BLaER1 (cell line): ENCODE data around the gene TCF4.
A peak's percentile ranks its signal among the peaks of the same experiment; 100 is the strongest.

ENCODE experiments used
- H3K27ac ChIP-seq: shearing (Covaris generic); formaldehyde crosslinking; 2 replicates; pipeline ENCODE4 v1.8.1; 2022
- H3K27me3 ChIP-seq: shearing (Covaris generic); formaldehyde crosslinking; 2 replicates; pipeline ENCODE4 v1.8.1; 2022
- H3K36me3 ChIP-seq: shearing (Covaris generic); formaldehyde crosslinking; 2 replicates; pipeline ENCODE4 v1.8.1; 2022
- H3K4me1 ChIP-seq: shearing (Covaris generic); formaldehyde crosslinking; 2 replicates; pipeline ENCODE4 v1.8.1; 2022
- H3K4me2 ChIP-seq: shearing (Covaris generic); formaldehyde crosslinking; 2 replicates; pipeline ENCODE4 v1.8.1; 2022
- H3K4me3 ChIP-seq: shearing (Covaris generic); formaldehyde crosslinking; 2 replicates; pipeline ENCODE4 v1.8.1; 2022
- H3K9ac ChIP-seq: shearing (Covaris generic); formaldehyde crosslinking; 2 replicates; pipeline ENCODE4 v1.8.1; 2022
- H3K9me3 ChIP-seq: shearing (Covaris generic); formaldehyde crosslinking; 2 replicates; pipeline ENCODE4 v1.8.1; 2022
- H4K20me1 ChIP-seq: shearing (Covaris generic); formaldehyde crosslinking; 2 replicates; pipeline ENCODE4 v1.8.1; 2022
- Cebpa-rat ChIP-seq: shearing (Covaris generic); IDR thresholded peaks from 2 replicates; pipeline ENCODE4 v1.8.1; 2022

TCF4 gene

DNA sequence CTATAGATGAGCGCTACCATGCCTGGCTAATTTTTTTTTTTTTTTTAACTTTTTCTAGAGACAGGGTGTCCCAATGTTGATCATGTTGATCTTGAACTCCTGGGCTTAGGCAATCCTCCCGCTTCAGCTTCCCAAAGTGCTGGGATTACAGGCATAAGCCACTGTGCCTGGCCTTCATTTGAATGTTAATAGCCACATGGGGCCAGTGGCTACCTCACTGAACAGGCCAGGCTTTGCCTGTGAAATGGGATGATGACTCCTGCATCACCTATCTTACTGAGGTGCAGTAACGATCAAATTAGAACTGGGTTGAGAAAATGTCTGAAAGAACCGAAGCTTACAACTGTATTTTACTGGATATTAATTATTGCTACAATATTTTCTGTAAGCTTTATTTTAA is 278.7 kb downstream of the TCF4 start:
- Histone ChIP-seq H3K27ac (no peak overlapping the region), H3K27me3 (no peaks in the 10 kb centered on the region), H3K4me3 (no peak overlapping the region), H3K36me3 (peaks cover 49% of the 10 kb centered on the region), H3K4me2 (no peak overlapping the region), H3K9ac (no peak overlapping the region), H3K9me3 (no peaks in the 10 kb centered on the region), H3K4me1 (peaks cover 51% of the 10 kb centered on the region), H4K20me1 (peaks cover 100% of the 10 kb centered on the region)
- TF ChIP-seq Cebpa-rat: no peak

DNA sequence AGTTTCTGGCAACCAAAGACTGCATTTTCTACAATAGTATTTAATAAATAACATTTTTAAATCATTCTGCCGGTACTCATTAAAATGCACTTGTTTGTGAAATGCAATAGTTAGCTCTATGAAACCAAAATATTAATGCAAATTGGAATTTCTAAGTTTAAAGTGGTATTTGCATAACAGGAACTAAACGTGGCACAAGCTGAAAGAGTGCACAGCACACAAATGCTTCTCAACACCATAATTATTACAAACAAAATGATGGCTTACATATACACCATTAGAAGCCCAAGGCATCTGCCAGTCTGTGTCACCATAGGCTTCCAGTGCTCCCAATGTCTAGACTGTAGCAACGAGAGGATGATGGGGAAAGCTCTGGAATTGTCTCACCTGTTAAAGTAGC is 280.5 kb downstream of the TCF4 start:
- H3K9me3 ChIP-seq: no peaks in the 10 kb centered on the region
- no peaks in the 10 kb centered on the region for H3K27me3 ChIP-seq
- H3K4me1 ChIP-seq: peaks cover 58% of the 10 kb centered on the region
- no peak overlapping the region for H3K4me3 ChIP-seq
- no peak overlapping the region for H3K27ac ChIP-seq
- peak overlapping the region; percentile 6; the same call in 1 of the 2 replicates for H3K4me2 ChIP-seq
- H3K36me3 ChIP-seq: peaks cover 61% of the 10 kb centered on the region
- no peak overlapping the region for H3K9ac ChIP-seq
- TF ChIP-seq Cebpa-rat: no peak
- peaks cover 100% of the 10 kb centered on the region for H4K20me1 ChIP-seq

DNA sequence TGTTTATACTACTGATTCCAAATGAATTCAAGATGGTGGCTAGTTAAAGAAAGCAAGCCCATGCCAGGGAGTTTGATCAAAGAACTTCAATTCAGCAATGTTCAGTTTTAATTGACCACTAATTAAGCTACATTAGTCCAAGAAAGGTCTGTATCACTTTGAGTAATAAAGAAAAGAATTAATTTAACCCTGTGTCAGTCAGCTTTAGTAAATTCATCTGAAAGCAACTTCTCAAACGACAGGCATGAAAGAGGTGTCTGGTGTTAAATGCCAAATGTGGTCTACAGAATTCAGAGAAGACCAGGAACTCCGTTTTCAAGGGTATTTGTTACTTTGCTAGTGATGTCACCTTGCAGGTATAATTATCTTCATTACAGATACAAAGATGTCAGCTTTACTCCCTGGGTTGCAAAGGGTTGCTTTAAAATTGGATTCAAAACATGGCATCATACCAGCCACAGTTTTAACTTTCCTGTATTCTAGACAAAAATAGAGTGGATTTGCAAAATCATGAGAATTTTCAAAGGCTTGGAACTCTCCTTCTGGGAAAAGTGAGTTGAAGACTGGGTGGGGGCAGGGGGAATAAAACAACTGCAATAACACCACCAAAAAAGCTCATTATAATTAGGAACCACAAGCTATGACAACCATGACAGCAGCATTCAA is 281.5 kb downstream of the TCF4 start:
- H3K36me3 ChIP-seq: peaks cover 69% of the 10 kb centered on the region
- no peak overlapping the region for H3K9ac ChIP-seq
- no peak overlapping the region for H3K4me3 ChIP-seq
- no peaks in the 10 kb centered on the region for H3K9me3 ChIP-seq
- no peak overlapping the region for H3K27ac ChIP-seq
- no peak overlapping the region for H3K4me2 ChIP-seq
- no peaks in the 10 kb centered on the region for H3K27me3 ChIP-seq
- TF ChIP-seq Cebpa-rat: no peak
- H3K4me1 ChIP-seq: peaks cover 59% of the 10 kb centered on the region
- peaks cover 100% of the 10 kb centered on the region for H4K20me1 ChIP-seq

DNA sequence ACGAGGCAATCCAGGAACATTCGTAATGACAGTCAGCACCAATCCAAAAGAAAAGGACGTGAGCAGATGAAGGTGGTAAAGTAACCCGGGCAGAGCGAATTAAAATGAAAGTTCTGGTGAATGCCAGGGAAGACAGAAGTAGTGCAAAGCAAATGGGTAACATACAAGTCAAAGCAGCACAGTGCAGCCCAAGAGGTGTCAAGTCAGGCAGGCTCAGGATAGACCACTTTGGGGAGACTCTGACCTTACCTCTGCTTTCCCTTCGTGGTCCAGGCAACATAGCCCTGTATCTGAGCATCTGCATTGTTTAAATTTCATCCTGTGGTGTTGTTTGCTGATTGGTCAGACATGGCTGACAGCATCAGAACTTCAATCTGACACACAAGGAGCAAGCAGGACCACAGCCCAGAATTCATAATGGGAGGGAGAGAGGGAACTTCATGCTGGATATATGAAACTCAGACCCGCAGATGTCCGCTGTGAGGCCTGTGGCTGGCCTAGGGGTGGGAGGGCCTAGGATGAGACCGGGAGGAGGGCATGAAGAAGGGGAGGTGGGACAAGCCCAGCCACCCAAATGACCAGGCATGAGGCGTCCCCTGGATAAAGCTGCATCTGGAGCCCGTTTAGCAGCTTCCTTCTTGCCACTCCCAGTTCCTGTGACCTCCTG is 285.7 kb downstream of the TCF4 start:
- Histone ChIP-seq H3K27me3 (no peaks in the 10 kb centered on the region), H3K4me3 (no peak overlapping the region), H3K4me1 (peaks cover 50% of the 10 kb centered on the region), H3K9me3 (no peaks in the 10 kb centered on the region), H3K4me2 (no peak overlapping the region), H3K36me3 (peaks cover 52% of the 10 kb centered on the region), H3K27ac (no peak overlapping the region), H4K20me1 (peaks cover 100% of the 10 kb centered on the region), H3K9ac (no peak overlapping the region)
- TF ChIP-seq Cebpa-rat: no peak

DNA sequence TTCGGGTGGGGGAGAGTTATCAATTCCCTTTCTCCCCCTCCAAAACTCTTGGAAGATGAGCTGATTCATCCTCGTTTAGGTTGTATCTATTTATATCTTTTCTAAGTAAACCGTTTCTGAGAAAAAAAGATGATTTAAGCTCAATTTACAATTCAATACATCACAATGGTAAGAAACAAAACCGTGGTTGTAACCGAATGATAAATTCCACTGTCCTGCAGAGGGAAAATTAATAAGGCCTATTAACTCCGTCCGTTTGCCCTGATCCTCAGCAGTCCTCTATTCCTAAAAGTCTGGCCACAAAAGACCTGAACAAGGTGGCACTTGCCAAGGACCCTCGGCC is 286.2 kb downstream of the TCF4 start:
- H3K4me1 ChIP-seq: peaks cover 45% of the 10 kb centered on the region
- H3K9ac ChIP-seq: no peak overlapping the region
- H3K4me3 ChIP-seq: no peak overlapping the region
- TF ChIP-seq Cebpa-rat: no peak
- no peaks in the 10 kb centered on the region for H3K27me3 ChIP-seq
- H3K9me3 ChIP-seq: no peaks in the 10 kb centered on the region
- H4K20me1 ChIP-seq: peaks cover 100% of the 10 kb centered on the region
- no peak overlapping the region for H3K4me2 ChIP-seq
- H3K27ac ChIP-seq: no peak overlapping the region
- peaks cover 54% of the 10 kb centered on the region for H3K36me3 ChIP-seq

DNA sequence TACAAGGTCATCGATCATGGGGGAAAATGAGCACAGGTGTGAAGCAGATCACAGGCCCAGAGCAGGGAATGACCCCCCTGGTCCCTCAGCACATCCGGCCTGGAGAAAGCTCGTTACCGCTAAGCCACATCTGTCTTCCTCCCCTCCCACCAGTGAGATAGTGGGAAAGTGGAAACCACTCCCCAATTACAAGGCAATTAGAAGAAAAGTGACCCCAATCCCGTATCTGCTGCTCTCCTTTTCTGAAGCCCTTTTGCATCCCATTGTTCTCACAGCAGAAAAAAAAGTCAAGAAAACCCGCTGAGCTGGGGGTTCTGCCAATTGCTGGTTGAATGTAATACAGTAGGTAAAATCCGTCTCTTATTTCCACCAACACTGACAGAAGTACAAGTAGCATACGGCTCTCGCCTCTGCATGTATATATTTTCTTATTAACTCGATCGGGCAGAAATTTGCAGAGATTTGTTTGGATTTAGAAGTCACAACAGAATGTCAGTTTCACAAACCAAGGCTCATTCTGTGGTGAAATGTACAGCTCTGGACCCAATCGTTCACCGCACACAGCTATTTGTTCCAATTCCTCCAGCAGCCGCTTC is 287.0 kb downstream of the TCF4 start:
- H3K4me2 ChIP-seq: no peak overlapping the region
- H3K27ac ChIP-seq: no peak overlapping the region
- H3K9me3 ChIP-seq: no peaks in the 10 kb centered on the region
- no peaks in the 10 kb centered on the region for H3K27me3 ChIP-seq
- TF ChIP-seq Cebpa-rat: no peak
- H3K4me1 ChIP-seq: peaks cover 39% of the 10 kb centered on the region
- H3K9ac ChIP-seq: no peak overlapping the region
- peaks cover 55% of the 10 kb centered on the region for H3K36me3 ChIP-seq
- peaks cover 100% of the 10 kb centered on the region for H4K20me1 ChIP-seq
- H3K4me3 ChIP-seq: no peak overlapping the region

DNA sequence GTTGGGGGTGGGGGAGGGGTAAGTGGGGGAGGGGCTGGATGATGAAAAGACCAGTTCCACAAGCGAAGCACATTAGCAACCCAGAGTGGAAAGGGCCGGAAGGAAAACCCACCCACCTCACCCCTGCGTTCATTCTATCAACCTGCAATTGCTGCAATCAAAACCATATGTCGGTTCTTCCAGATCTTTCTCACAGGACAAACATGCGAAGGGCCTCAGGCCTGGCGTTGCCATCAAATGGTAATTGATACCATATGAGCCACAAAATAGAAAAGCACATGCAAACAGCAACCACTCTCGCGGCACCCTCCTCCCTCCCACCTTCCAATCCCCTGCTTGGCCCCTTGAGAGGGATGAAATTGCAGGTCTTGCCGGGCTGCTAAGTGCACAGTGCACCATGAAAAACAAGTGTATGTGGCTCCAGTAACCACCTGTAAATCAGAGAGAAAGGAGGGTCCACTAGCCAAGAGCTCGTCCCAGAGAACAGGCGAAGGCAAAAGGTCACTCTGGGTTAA is 287.5 kb downstream of the TCF4 start:
- H3K9ac ChIP-seq: no peak overlapping the region
- H3K4me2 ChIP-seq: no peak overlapping the region
- H4K20me1 ChIP-seq: peaks cover 100% of the 10 kb centered on the region
- no peak overlapping the region for H3K27ac ChIP-seq
- H3K4me1 ChIP-seq: peaks cover 33% of the 10 kb centered on the region
- peaks cover 61% of the 10 kb centered on the region for H3K36me3 ChIP-seq
- TF ChIP-seq Cebpa-rat: no peak
- H3K27me3 ChIP-seq: no peaks in the 10 kb centered on the region
- H3K9me3 ChIP-seq: no peaks in the 10 kb centered on the region
- H3K4me3 ChIP-seq: no peak overlapping the region

DNA sequence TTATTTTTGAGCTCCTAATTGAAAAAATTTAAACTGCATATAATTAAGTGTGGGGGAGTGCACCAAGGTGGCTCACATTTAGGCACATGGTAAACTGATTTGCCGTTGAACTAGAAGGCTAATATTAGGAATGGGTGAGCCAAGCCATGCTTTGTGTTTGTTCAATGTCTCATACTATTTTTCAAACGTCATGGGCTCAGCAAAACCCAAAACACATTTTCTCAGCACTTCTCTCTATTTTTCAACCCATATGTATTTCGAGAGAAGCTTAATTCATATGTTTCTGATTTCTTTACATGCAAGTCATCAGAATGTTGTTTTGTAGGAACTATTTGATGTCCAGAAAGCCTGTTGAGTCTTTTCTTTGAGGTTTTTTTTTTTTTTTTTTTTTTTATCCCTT is 291.2 kb downstream of the TCF4 start:
- H4K20me1 ChIP-seq: peaks cover 100% of the 10 kb centered on the region
- H3K9me3 ChIP-seq: no peaks in the 10 kb centered on the region
- H3K27ac ChIP-seq: no peak overlapping the region
- H3K27me3 ChIP-seq: no peaks in the 10 kb centered on the region
- H3K4me1 ChIP-seq: 0 out of 2 replicates have a peak, but pooled peaks cover 5% of the 10 kb centered on the region
- H3K9ac ChIP-seq: no peak overlapping the region
- TF ChIP-seq Cebpa-rat: no peak
- peaks cover 64% of the 10 kb centered on the region for H3K36me3 ChIP-seq
- no peak overlapping the region for H3K4me2 ChIP-seq
- H3K4me3 ChIP-seq: no peak overlapping the region

DNA sequence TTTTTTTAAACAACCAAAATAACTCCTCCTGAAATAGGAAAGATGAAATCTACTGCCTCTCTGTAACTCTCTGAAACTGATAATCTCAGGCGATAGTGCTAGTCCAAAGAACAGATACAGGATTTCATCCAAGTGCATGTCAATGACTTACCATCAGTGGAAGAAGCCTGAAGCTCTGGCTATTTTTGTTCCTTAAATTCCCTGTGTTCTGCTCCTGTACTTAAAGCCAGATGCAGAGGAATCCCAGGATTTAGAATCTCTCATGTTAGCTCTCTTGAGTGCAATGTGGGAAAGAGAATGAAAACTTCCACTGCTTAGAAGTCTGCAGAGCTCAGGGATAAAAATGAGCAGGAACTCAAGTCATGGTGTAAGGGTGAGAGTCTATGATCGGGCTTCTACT is 291.9 kb downstream of the TCF4 start:
- H3K9ac ChIP-seq: no peak overlapping the region
- TF ChIP-seq Cebpa-rat: no peak

DNA sequence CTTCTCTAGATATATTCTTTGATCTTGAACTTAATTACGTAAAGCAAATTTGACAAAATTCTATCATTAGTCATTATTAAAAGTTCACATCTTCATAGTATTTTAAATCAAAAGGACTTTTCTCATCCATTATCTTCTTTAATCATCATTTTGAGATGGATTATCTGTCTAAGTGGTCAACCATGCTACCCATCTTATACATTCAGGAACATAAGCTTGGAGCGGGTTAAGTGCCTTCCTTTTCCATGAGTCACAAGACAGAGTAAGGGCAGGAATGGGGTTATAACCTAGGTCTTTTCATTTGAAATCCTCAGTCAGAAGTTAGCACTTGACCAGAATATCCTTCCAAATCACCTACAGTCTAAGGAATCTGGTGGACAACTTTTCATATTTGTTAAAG is 297.1 kb downstream of the TCF4 start:
- peaks cover 65% of the 10 kb centered on the region for H3K36me3 ChIP-seq
- peaks cover 100% of the 10 kb centered on the region for H4K20me1 ChIP-seq
- no peak overlapping the region for H3K27ac ChIP-seq
- no peaks in the 10 kb centered on the region for H3K9me3 ChIP-seq
- H3K4me3 ChIP-seq: no peak overlapping the region
- H3K4me2 ChIP-seq: no peak overlapping the region
- H3K9ac ChIP-seq: no peak overlapping the region
- no peaks in the 10 kb centered on the region for H3K27me3 ChIP-seq
- TF ChIP-seq Cebpa-rat: no peak
- no peaks in the 10 kb centered on the region for H3K4me1 ChIP-seq

More for the DNA sequence above, 291.9 kb downstream of the TCF4 start:
- Histone ChIP-seq H3K9me3 (no peaks in the 10 kb centered on the region), H3K27me3 (no peaks in the 10 kb centered on the region), H3K36me3 (peaks cover 66% of the 10 kb centered on the region), H3K27ac (no peak overlapping the region), H4K20me1 (peaks cover 100% of the 10 kb centered on the region), H3K4me3 (no peak overlapping the region), H3K4me2 (no peak overlapping the region), H3K4me1 (0 out of 2 replicates have a peak, but pooled peaks cover 5% of the 10 kb centered on the region)
